Panc1 (cell line): ENCODE data around the gene ARHGEF10L. TPM values are rescaled to one million over a fixed set of nuclear protein-coding genes. Genes with fewer than 3 reads are reported as not detected.

ENCODE experiments used
- ATAC-seq: fragments of 200-7000 bp; cut with Tn5 transposase; 2 replicates; pipeline ENCODE4 v1.9.1; 2020; ENCODE audit warnings: mild to moderate bottlenecking, moderate library complexity
- BruUV-seq: library from RNA; stranded (reverse); fragments of 400-500 nt; replicated peaks from 2 replicates; lab custom pipeline; 2021; lab: Mats Ljungman, UMichigan
- CTCF ChIA-PET: fragments of 300-600 bp; sonication (Branson Sonifier 250); formaldehyde crosslinking; loops from one replicate; lab custom pipeline; 2022; ENCODE audit warnings: antibody characterized with exemption; lab: Charles Lee
- POLR2A ChIA-PET: fragments of 300-600 bp; sonication (Branson Sonifier 250); formaldehyde crosslinking; loops from one replicate; lab custom pipeline; 2022; ENCODE audit warnings: antibody characterized with exemption; lab: Charles Lee
- DNase-seq: peaks from one replicate; pipeline ENCODE4 v3.0.0-alpha.2; 2010; ENCODE audit warnings: low read depth, low spot score
- H3K27ac ChIP-seq: 2 replicates; pipeline ENCODE4 v1.5.1; 2011; ENCODE audit warnings: mild to moderate bottlenecking, low read length, inconsistent platforms
- H3K27me3 ChIP-seq: fragments of 200-500 bp; sonication (Bioruptor generic); 2 replicates; pipeline ENCODE4 v1.6.0; 2014; ENCODE audit warnings: low read length, inconsistent platforms; ENCODE audit not compliant: control insufficient read depth, insufficient read depth
- H3K36me3 ChIP-seq: fragments of 200-500 bp; sonication (Bioruptor generic); 2 replicates; pipeline ENCODE4 v1.5.1; 2014; ENCODE audit warnings: inconsistent platforms, mild to moderate bottlenecking, low read length, moderate library complexity; ENCODE audit not compliant: control insufficient read depth, insufficient read depth
- H3K4me1 ChIP-seq: 2 replicates; pipeline ENCODE4 v1.5.1; 2011; ENCODE audit warnings: inconsistent platforms, mild to moderate bottlenecking, low read length, moderate library complexity; ENCODE audit not compliant: control insufficient read depth, insufficient read depth
- H3K4me3 ChIP-seq, 2 experiments: 2 replicates each; pipeline ENCODE4 v1.5.1; 2011 to 2012; ENCODE audit warnings: low read depth in 2 of 2, low read length in 2 of 2, mild to moderate bottlenecking in 2 of 2, inconsistent platforms in 1 of 2, moderate library complexity in 1 of 2
- H3K9me3 ChIP-seq: fragments of 200-500 bp; sonication (Bioruptor generic); 2 replicates; pipeline ENCODE4 v1.5.1; 2014; ENCODE audit warnings: low read depth, mild to moderate bottlenecking, inconsistent platforms, low read length, moderate library complexity; ENCODE audit not compliant: control insufficient read depth, insufficient read depth
- CTCF ChIP-seq: fragments of 450-650 bp; IDR thresholded peaks from 2 replicates; pipeline ENCODE4 v1.5.1; 2017; ENCODE audit warnings: mild to moderate bottlenecking
- POLR2AphosphoS5 ChIP-seq: IDR thresholded peaks from 2 replicates; pipeline ENCODE4 v1.6.1; 2012; ENCODE audit warnings: mild to moderate bottlenecking, low read depth, low read length, moderate library complexity
- SIN3A ChIP-seq: IDR thresholded peaks from 2 replicates; pipeline ENCODE4 v1.6.1; 2012; ENCODE audit warnings: low read depth, mild to moderate bottlenecking, low read length, moderate library complexity, borderline replicate concordance; ENCODE audit not compliant: insufficient read depth
- TCF7L2 ChIP-seq: IDR thresholded peaks from 2 replicates; pipeline ENCODE4 v1.6.1; 2011; ENCODE audit warnings: mild to moderate bottlenecking, low read depth, low read length, inconsistent platforms
- in situ Hi-C: cut with HindIII; loops from 2 replicates; pipeline ENCODE4 v1.10.0; 2016; ENCODE audit warnings: low sequenced_read_pairs, low pct_unique_long_range_greater_than_20kb
- intact Hi-C: fragments of 100-400 bp; cut with micrococcal nuclease; formaldehyde crosslinking; loops from one replicate; pipeline ENCODE4 v1.10.0; 2022; ENCODE audit not compliant: unreplicated experiment
- total RNA-seq: library from RNA; stranded (reverse); gene quantifications from one replicate; pipeline ENCODE4 v1.2.1, GENCODE V29; 2021; ENCODE audit not compliant: unreplicated experiment
- TF ChIP-seq, protein P1 (sequence below), 2 experiments: IDR thresholded peaks; 2 replicates each; pipeline ENCODE4 v1.6.1; 2011 to 2012; ENCODE audit warnings: low read depth in 2 of 2, control low read depth in 1 of 2, low read length in 1 of 2, mild to moderate bottlenecking in 1 of 2, moderate library complexity in 1 of 2; ENCODE audit not compliant: insufficient read depth in 1 of 2

Gene ARHGEF10L
- total RNA-seq, 1 experiment from 2014 or later, result 5.9 TPM

DNA sequence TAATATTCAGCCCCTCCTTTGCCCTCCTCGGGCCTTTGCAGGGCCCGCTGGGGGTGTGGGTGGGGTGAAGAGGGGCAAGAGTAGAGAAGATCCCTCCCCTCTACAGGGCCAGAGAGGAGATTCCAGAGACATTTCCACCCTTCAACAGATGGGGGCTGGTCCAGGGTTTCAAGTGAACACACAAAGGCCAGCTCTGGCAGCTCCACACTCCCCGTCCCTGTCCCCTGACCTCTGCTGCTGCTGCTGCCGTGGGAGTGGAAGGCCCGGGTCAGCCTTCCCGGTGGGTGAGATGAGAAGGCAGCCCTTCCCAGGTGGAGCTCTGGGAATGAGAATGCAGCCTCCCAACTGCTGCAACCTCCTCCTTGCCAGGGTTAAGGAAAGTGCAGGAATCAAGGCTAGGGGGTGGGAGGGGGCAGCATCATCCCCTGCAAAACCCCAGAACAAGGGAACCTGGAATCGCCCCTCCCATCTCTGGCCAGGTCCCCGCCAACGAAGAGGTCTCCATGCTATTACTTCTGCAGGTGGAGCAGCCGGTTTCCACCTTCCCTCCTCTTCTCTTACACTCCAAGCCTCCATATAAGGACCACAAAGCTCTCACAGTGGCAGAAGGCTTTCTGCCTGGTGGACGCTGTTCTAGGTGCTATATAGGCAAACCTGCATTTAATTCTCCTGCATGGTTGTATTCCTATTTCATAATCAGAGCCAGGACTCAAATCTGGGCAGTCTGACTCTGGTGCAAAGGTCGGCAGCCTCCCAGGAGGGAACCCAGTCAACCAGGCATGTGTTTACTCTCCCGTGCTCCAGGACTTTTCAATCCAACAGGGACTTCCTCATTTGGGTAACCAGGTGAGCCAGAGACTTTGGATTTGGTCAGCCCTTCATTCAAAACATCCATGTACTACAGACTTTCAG, 22.9 kb upstream of the ARHGEF10L start:
- Histone ChIP-seq H3K27me3 (no peaks in the 10 kb centered on the region), H3K27ac (no peak overlapping the region), H3K4me1 (no peaks in the 10 kb centered on the region), H3K36me3 (no peaks in the 10 kb centered on the region), H3K4me3 (no peak overlapping the region), H3K9me3 (no peaks in the 10 kb centered on the region)
- no TSS peak for BruUV-seq
- ChIA-PET POLR2A (no interaction called here), CTCF (interaction anchor here (0.6 kb wide), 1 partner anchor 20 kb away, joined by 5 read pairs; no protein-coding TSS in a partner anchor)
- intact Hi-C loops, result no loop called here
- in situ Hi-C loops, result no loop called here
- TF ChIP-seq CTCF (no peak), TCF7L2 (no peak), SIN3A (no peak), POLR2AphosphoS5 (no peak)
- TF ChIP-seq, protein P1, sequence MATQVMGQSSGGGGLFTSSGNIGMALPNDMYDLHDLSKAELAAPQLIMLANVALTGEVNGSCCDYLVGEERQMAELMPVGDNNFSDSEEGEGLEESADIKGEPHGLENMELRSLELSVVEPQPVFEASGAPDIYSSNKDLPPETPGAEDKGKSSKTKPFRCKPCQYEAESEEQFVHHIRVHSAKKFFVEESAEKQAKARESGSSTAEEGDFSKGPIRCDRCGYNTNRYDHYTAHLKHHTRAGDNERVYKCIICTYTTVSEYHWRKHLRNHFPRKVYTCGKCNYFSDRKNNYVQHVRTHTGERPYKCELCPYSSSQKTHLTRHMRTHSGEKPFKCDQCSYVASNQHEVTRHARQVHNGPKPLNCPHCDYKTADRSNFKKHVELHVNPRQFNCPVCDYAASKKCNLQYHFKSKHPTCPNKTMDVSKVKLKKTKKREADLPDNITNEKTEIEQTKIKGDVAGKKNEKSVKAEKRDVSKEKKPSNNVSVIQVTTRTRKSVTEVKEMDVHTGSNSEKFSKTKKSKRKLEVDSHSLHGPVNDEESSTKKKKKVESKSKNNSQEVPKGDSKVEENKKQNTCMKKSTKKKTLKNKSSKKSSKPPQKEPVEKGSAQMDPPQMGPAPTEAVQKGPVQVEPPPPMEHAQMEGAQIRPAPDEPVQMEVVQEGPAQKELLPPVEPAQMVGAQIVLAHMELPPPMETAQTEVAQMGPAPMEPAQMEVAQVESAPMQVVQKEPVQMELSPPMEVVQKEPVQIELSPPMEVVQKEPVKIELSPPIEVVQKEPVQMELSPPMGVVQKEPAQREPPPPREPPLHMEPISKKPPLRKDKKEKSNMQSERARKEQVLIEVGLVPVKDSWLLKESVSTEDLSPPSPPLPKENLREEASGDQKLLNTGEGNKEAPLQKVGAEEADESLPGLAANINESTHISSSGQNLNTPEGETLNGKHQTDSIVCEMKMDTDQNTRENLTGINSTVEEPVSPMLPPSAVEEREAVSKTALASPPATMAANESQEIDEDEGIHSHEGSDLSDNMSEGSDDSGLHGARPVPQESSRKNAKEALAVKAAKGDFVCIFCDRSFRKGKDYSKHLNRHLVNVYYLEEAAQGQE (IDR thresholded peaks at IDR 0.05; ENCODE audit: insufficient read depth in 1 of 2, low read depth in 2 of 2, low read length in 1 of 2), result no peak
- no peak for DNase-seq
- peak; percentile 50; the same call in 1 of the 2 replicates for ATAC-seq

- Histone ChIP-seq H3K9me3 (no peaks in the 10 kb centered on the region), H3K27ac (no peak overlapping the region), H3K4me3 (no peak overlapping the region), H3K4me1 (peaks cover 3% of the 10 kb centered on the region), H3K36me3 (no peaks in the 10 kb centered on the region), H3K27me3 (no peaks in the 10 kb centered on the region)
- ATAC-seq (0 out of 2 replicates have a peak, but pooled peaks have one; percentile 32), DNase-seq (no peak)
- CTCF ChIA-PET, result no interaction called here
- in situ Hi-C loops, result no loop called here
- no TSS peak for BruUV-seq
- intact Hi-C loops, result no loop called here
- POLR2A ChIA-PET, result no interaction called here
- TF ChIP-seq CTCF (no peak), POLR2AphosphoS5 (no peak), TCF7L2 (no peak)
Measured at GRCh38 chr1:17520041-17520440, 19.5 kb upstream of the ARHGEF10L start.
